ENCODE measurements around the gene VEZF1. TPM values are rescaled to one million over a fixed set of nuclear protein-coding genes. Genes with fewer than 3 reads are reported as not detected.

The VEZF1 gene
- total and polyA plus RNA-seq, 9 donors: 31.6 to 83.5 (median 71.7) TPM

- TF ChIP-seq CTCF (IDR thresholded peaks at IDR 0.05) (no peak), EP300 (IDR thresholded peaks at IDR 0.05) (no peak), POLR2A (IDR thresholded peaks at IDR 0.05) (no peak)
- no peaks in the 10 kb centered on the region for H3K9me3 ChIP-seq
- no peaks in the 10 kb centered on the region for H3K27me3 ChIP-seq
- H3K36me3 ChIP-seq: no peaks in the 10 kb centered on the region
- no peak overlapping the region for H3K4me3 ChIP-seq
- H3K27ac ChIP-seq: no peak overlapping the region
- DNase-seq: no peak
- H3K4me1 ChIP-seq (ENCODE audit: insufficient read depth): peaks cover 13% of the 10 kb centered on the region
- 21 to 34% (median 34%) methylated on average over 4 of the region's 4 CpGs for WGBS, 3 donors
- intact Hi-C loops (cut with DNase I): no loop called here
Measured at GRCh38 chr17:57984261-57984890, 3.7 kb downstream of the VEZF1 start.

DNA sequence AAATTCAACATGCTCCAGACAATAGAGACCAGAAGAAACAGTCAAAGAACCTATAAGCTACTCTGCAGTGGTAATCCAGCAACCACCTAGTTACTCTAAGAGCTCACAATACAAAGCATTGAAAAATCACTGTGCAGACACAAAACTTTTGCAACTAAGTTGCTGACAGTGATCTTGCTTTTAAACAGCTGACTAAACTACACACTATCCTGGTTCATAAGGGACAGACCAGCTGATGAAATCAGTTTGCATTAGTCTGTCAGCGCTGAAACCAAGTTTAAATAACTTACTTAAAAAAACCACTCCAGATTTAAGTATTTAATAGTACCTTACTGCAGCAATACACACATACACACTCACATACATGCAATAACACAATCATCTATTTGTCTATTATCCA, 4.6 kb downstream of the VEZF1 start:
- peaks cover 11% of the 10 kb centered on the region for H3K4me1 ChIP-seq (ENCODE audit: insufficient read depth)
- H3K9me3 ChIP-seq: no peaks in the 10 kb centered on the region
- no peaks in the 10 kb centered on the region for H3K27me3 ChIP-seq
- TF ChIP-seq EP300 (IDR thresholded peaks at IDR 0.05): no peak
- no peak for TF ChIP-seq POLR2A (IDR thresholded peaks at IDR 0.05)
- no peak for TF ChIP-seq CTCF (IDR thresholded peaks at IDR 0.05)
- intact Hi-C loops (cut with DNase I): no loop called here
- H3K4me3 ChIP-seq: no peak overlapping the region
- H3K27ac ChIP-seq: no peak overlapping the region
- H3K36me3 ChIP-seq: no peaks in the 10 kb centered on the region
- 85 to 96% (median 93%) methylated on average over 1 of the region's 1 CpG for WGBS, 3 donors
- no peak for DNase-seq

- whole genome bisulfite sequencing, 3 donors: 77 to 82% (median 82%) methylated on average over 14 of the region's 14 CpGs
- Histone ChIP-seq H3K4me3 (no peak overlapping the region), H3K36me3 (no peaks in the 10 kb centered on the region), H3K27ac (no peak overlapping the region), H3K4me1 (ENCODE audit: insufficient read depth) (peaks cover 11% of the 10 kb centered on the region), H3K9me3 (no peaks in the 10 kb centered on the region), H3K27me3 (no peaks in the 10 kb centered on the region)
- intact Hi-C loops (cut with DNase I): no loop called here
- no peak for DNase-seq
- TF ChIP-seq POLR2A (IDR thresholded peaks at IDR 0.05) (no peak), CTCF (IDR thresholded peaks at IDR 0.05) (no peak), EP300 (IDR thresholded peaks at IDR 0.05) (no peak)
Measured at GRCh38 chr17:57982452-57983170, 5.4 kb downstream of the VEZF1 start.

GRCh38 chr17:57980522-57980921, 7.5 kb downstream of the VEZF1 start:
- H3K27ac ChIP-seq: no peak overlapping the region
- 90 to 94% (median 91%) methylated on average over 4 of the region's 4 CpGs for WGBS, 3 donors
- TF ChIP-seq CTCF (IDR thresholded peaks at IDR 0.05) (no peak), EP300 (IDR thresholded peaks at IDR 0.05) (no peak), POLR2A (IDR thresholded peaks at IDR 0.05) (no peak)
- intact Hi-C loops (cut with DNase I): no loop called here
- H3K4me1 ChIP-seq (ENCODE audit: insufficient read depth): peaks cover 13% of the 10 kb centered on the region
- H3K27me3 ChIP-seq: no peaks in the 10 kb centered on the region
- DNase-seq: no peak
- no peaks in the 10 kb centered on the region for H3K36me3 ChIP-seq
- H3K4me3 ChIP-seq: no peak overlapping the region
- no peaks in the 10 kb centered on the region for H3K9me3 ChIP-seq

Data from ovary (tissue), 9 donors.